ENCODE data around the gene FAM25A. TPM values are rescaled to one million over a fixed set of nuclear protein-coding genes. Genes with fewer than 3 reads are reported as not detected.

FAM25A gene
- total and polyA plus RNA-seq, 2 donors (not counting 3 experiments of a cell fraction or from before 2014, with no cell fraction given), result not detected

- Histone ChIP-seq H3K36me3 (ENCODE audit: control insufficient read depth in 2 of 2, extremely low read depth in 1 of 2, insufficient read depth in 2 of 2, low read length in 2 of 2) (no peaks in the 10 kb centered on the region), H3K9me1 (replicated peaks; ENCODE audit: control insufficient read depth, extremely low read depth, insufficient read depth, low read length) (no peaks in the 10 kb centered on the region), H3K9ac (replicated peaks; ENCODE audit: extremely low read depth, insufficient read depth, low read length) (no peak overlapping the region), H3K79me2 (ENCODE audit: control insufficient read depth, insufficient read depth, low read length) (no peaks in the 10 kb centered on the region), H3K4me1 (ENCODE audit: control insufficient read depth, extremely low read depth, insufficient read depth, low read length) (peaks cover 35% of the 10 kb centered on the region), H2AFZ (ENCODE audit: low read depth, low read length) (no peak overlapping the region), H3K4me2 (ENCODE audit: insufficient read depth, low read length) (no peak overlapping the region), H3K4me3 (replicated peaks in 1 of 3; ENCODE audit: insufficient read depth in 1 of 3, low read depth in 1 of 3, low read length in 3 of 3) (no peak overlapping the region), H3K9me3 (replicated peaks; ENCODE audit: control insufficient read depth, insufficient read depth, low read length) (no peaks in the 10 kb centered on the region), H3K27ac (ENCODE audit: insufficient read depth, low read depth, low read length) (no peak overlapping the region), H3K27me3 (ENCODE audit: control insufficient read depth in 2 of 2, insufficient read depth in 2 of 2, low read length in 2 of 2) (no peaks in the 10 kb centered on the region), H4K20me1 (replicated peaks; ENCODE audit: control insufficient read depth, extremely low read depth, insufficient read depth, low read length) (no peaks in the 10 kb centered on the region)
- DNase-seq (ENCODE audit: low read depth, low spot score), result no peak
- BruUV-seq (replicated peaks), result no TSS peak
- TF ChIP-seq POLR2A (IDR thresholded peaks at IDR 0.05; ENCODE audit: low read depth, low read length), result no peak
- TF ChIP-seq GATA2 (IDR thresholded peaks at IDR 0.05; ENCODE audit: insufficient read depth, insufficient read length, low read depth, low read length), result no peak
- TF ChIP-seq MAX (IDR thresholded peaks at IDR 0.05; ENCODE audit: insufficient read depth, insufficient read length), result no peak
- TF ChIP-seq JUN (IDR thresholded peaks at IDR 0.05; ENCODE audit: borderline replicate concordance, insufficient read depth, insufficient read length, low read depth), result no peak
- TF ChIP-seq POLR2AphosphoS5 (IDR thresholded peaks at IDR 0.05; ENCODE audit: insufficient read depth, low read depth, low read length), result no peak
- no peak for TF ChIP-seq EZH2 (IDR thresholded peaks at IDR 0.05; ENCODE audit: borderline replicate concordance, low read depth, low read length, severe bottlenecking)
- ChIA-PET POLR2A (no interaction called here), CTCF (no interaction called here)
- dilution Hi-C loops (cut with MboI; ENCODE audit: extremely low pct_ligation_motif_present, low sequenced_read_pairs) (no loop called here), intact Hi-C loops (cut with micrococcal nuclease) (loop anchor here (5.0 kb wide), 1 partner anchor 690 kb away; no protein-coding TSS in a partner anchor)
- FAIRE-seq, result no peak
These were observed 47.3 kb upstream of the FAM25A start for GRCh38 chr10:86972613-86973380.

GRCh38 chr10:86974484-86974883 is 45.6 kb upstream of the FAM25A start:
- Histone ChIP-seq H4K20me1 (replicated peaks; ENCODE audit: control insufficient read depth, extremely low read depth, insufficient read depth, low read length) (no peaks in the 10 kb centered on the region), H3K4me3 (replicated peaks in 1 of 3; ENCODE audit: insufficient read depth in 1 of 3, low read depth in 1 of 3, low read length in 3 of 3) (no peak overlapping the region), H3K27ac (ENCODE audit: insufficient read depth, low read depth, low read length) (no peak overlapping the region), H3K79me2 (ENCODE audit: control insufficient read depth, insufficient read depth, low read length) (no peaks in the 10 kb centered on the region), H3K9ac (replicated peaks; ENCODE audit: extremely low read depth, insufficient read depth, low read length) (no peak overlapping the region), H3K4me2 (ENCODE audit: insufficient read depth, low read length) (no peak overlapping the region), H3K4me1 (ENCODE audit: control insufficient read depth, extremely low read depth, insufficient read depth, low read length) (peaks cover 19% of the 10 kb centered on the region), H2AFZ (ENCODE audit: low read depth, low read length) (no peak overlapping the region), H3K9me3 (replicated peaks; ENCODE audit: control insufficient read depth, insufficient read depth, low read length) (no peaks in the 10 kb centered on the region), H3K27me3 (ENCODE audit: control insufficient read depth in 2 of 2, insufficient read depth in 2 of 2, low read length in 2 of 2) (no peaks in the 10 kb centered on the region), H3K9me1 (replicated peaks; ENCODE audit: control insufficient read depth, extremely low read depth, insufficient read depth, low read length) (no peaks in the 10 kb centered on the region), H3K36me3 (ENCODE audit: control insufficient read depth in 2 of 2, extremely low read depth in 1 of 2, insufficient read depth in 2 of 2, low read length in 2 of 2) (no peaks in the 10 kb centered on the region)
- dilution Hi-C loops (cut with MboI; ENCODE audit: extremely low pct_ligation_motif_present, low sequenced_read_pairs) (no loop called here), intact Hi-C loops (cut with micrococcal nuclease) (loop anchor here (5.0 kb wide), 1 partner anchor 688 kb away; no protein-coding TSS in a partner anchor)
- FAIRE-seq (no peak), DNase-seq (ENCODE audit: low read depth, low spot score) (no peak)
- BruUV-seq (replicated peaks), result no TSS peak
- ChIA-PET CTCF (interaction anchor here (0.9 kb wide), 1 partner anchor 15 kb away, joined by 4 read pairs; no protein-coding TSS in a partner anchor), POLR2A (no interaction called here)
- no peak for TF ChIP-seq EZH2 (IDR thresholded peaks at IDR 0.05; ENCODE audit: borderline replicate concordance, low read depth, low read length, severe bottlenecking)
- no peak for TF ChIP-seq POLR2A (IDR thresholded peaks at IDR 0.05; ENCODE audit: low read depth, low read length)
- TF ChIP-seq GATA2 (IDR thresholded peaks at IDR 0.05; ENCODE audit: insufficient read depth, insufficient read length, low read depth, low read length), result no peak
- no peak for TF ChIP-seq CTCF (IDR thresholded peaks at IDR 0.05; ENCODE audit: extremely low read depth in 1 of 2, insufficient read depth in 1 of 2, low read depth in 1 of 2, low read length in 2 of 2)
- no peak for TF ChIP-seq FOS (IDR thresholded peaks at IDR 0.05; ENCODE audit: borderline replicate concordance, insufficient read depth, low read length)
- TF ChIP-seq JUN (IDR thresholded peaks at IDR 0.05; ENCODE audit: borderline replicate concordance, insufficient read depth, insufficient read length, low read depth), result no peak
- no peak for TF ChIP-seq MYC (IDR thresholded peaks at IDR 0.05; ENCODE audit: low read depth, low read length)
- TF ChIP-seq MAX (IDR thresholded peaks at IDR 0.05; ENCODE audit: insufficient read depth, insufficient read length), result no peak
- no peak for TF ChIP-seq POLR2AphosphoS5 (IDR thresholded peaks at IDR 0.05; ENCODE audit: insufficient read depth, low read depth, low read length)
